Measurements from ENCODE around the gene CCNQ. TPM values are rescaled to one million over a fixed set of nuclear protein-coding genes. Genes with fewer than 3 reads are reported as not detected.

The CCNQ gene
- total and polyA plus RNA-seq, 10 of the 15 experiments (the other 5 are each of a cell fraction or from before 2014, with no cell fraction given): 0.45 to 36.2 (median 18.2) TPM

- BruUV-seq (replicated peaks): no TSS peak
- intact Hi-C loops (cut with micrococcal nuclease; ENCODE audit: unreplicated experiment): loop anchor here (5.0 kb wide), 1 partner anchor 56 kb away; no protein-coding TSS in a partner anchor
- DNase-seq (ENCODE audit: low read depth, low spot score) (no peak), FAIRE-seq (no peak), ATAC-seq (no peak)
- in situ Hi-C loops (cut with MboI): no loop called here
- Histone ChIP-seq H3K4me1 (ENCODE audit: control insufficient read depth, insufficient read depth, low read length) (peaks cover 3% of the 10 kb centered on the region), H4K20me1 (ENCODE audit: control insufficient read depth, insufficient read depth) (no peaks in the 10 kb centered on the region), H2AFZ (ENCODE audit: control insufficient read depth, low read depth, low read length) (no peak overlapping the region), H3K4me2 (ENCODE audit: control insufficient read depth, insufficient read depth) (no peak overlapping the region), H3K36me3 (ENCODE audit: control insufficient read depth in 2 of 2, insufficient read depth in 2 of 2, low read length in 1 of 2) (no peaks in the 10 kb centered on the region), H3K9ac (ENCODE audit: control insufficient read depth, insufficient read depth, low read length) (no peak overlapping the region), H3K27me3 (replicated peaks in 1 of 2; ENCODE audit: control insufficient read depth in 2 of 2, insufficient read depth in 2 of 2, low read length in 1 of 2) (peaks cover 0 to 2% of the 10 kb centered on the region in 2 experiments; a peak in 2 of 4 replicates), H3K4me3 (no peak overlapping the region), H3K27ac (ENCODE audit: control insufficient read depth, insufficient read depth) (no peak overlapping the region), H3K9me3 (replicated peaks; ENCODE audit: control insufficient read depth, insufficient read depth, low read length) (no peaks in the 10 kb centered on the region; the same call in 2 of the 3 replicates), H3K79me2 (ENCODE audit: control insufficient read depth, insufficient read depth, low read length) (no peaks in the 10 kb centered on the region)
- ChIA-PET CTCF (interaction anchor here (0.8 to 1.4 kb wide), 2 partner anchors 9 to 56 kb away, joined by 3 to 5 read pairs; no protein-coding TSS in a partner anchor), POLR2A (no interaction called here), SMC1A (ENCODE audit: uncharacterized antibody, unreplicated experiment) (no interaction called here), RAD21 (ENCODE audit: unreplicated experiment) (interaction anchor here (0.7 kb wide), 1 partner anchor 11 kb away, joined by 4 read pairs; no protein-coding TSS in a partner anchor)
- 71% methylated on average over 11 of the region's 14 CpGs for WGBS (ENCODE audit: insufficient coverage, insufficient replicate concordance, low lambda C conversion rate, missing lambda C conversion rate)
- TF ChIP-seq USF2 (IDR thresholded peaks at IDR 0.05; ENCODE audit: borderline replicate concordance, low read depth, low read length) (no peak), TCF3 (IDR thresholded peaks at IDR 0.05; ENCODE audit: borderline replicate concordance, insufficient read depth, low read depth, low read length) (no peak), POLR2AphosphoS2 (IDR thresholded peaks at IDR 0.05; ENCODE audit: low read depth, low read length) (no peak), CHD1 (IDR thresholded peaks at IDR 0.05; ENCODE audit: low read depth, low read length) (no peak), SIN3A (IDR thresholded peaks at IDR 0.05; ENCODE audit: low read depth, low read length) (no peak), IKZF2 (IDR thresholded peaks at IDR 0.05) (no peak), BCLAF1 (IDR thresholded peaks at IDR 0.05) (no peak), CEBPZ (IDR thresholded peaks at IDR 0.05; ENCODE audit: low read depth, low read length) (no peak), ZBTB33 (IDR thresholded peaks at IDR 0.05) (no peak), BMI1 (IDR thresholded peaks at IDR 0.05; ENCODE audit: borderline replicate concordance) (no peak), BCL11A (IDR thresholded peaks at IDR 0.05; ENCODE audit: low read depth, low read length) (no peak), FOS (IDR thresholded peaks at IDR 0.05; ENCODE audit: borderline replicate concordance, extremely low read depth, insufficient read length) (no peak)
Measured at GRCh38 chrX:153611298-153612095, 12.6 kb upstream of the CCNQ start.

Measured in GM12878 (cell line).